ENCODE results near the gene RHOA.
"Not testable (repeated sequence)": the region's sequence is repeated elsewhere in the genome, so short reads cannot be mapped to it uniquely, and the experiment has no call there.

The RHOA gene

DNA sequence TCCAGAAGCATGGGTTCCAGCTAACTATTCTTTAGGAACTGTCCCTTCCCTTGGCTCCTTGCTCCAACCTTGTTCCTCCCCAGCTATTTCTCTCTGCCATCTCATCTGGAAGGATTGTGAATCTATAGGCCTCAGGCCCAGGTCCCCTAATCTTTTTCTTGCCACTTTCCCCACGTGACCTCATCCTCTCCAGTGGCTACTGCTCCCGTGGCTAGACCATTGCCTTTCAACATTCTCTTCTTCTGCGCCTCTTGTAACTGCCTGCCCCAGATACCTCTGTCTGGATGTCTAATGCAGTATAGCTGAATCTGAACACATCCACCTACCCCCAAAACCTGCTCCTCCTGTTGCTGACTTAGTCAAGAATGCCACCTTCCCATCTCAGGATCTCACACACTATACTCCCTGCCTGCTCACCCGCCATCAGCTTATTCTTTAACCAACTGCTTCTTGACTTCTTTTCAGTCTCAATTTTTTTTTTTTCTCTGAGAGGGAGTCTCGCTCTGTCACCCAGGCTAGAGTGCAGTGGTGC lies 58.8 kb downstream of the RHOA start:
- H3K4me3 ChIP-seq (ENCODE audit: low read length), result no peak overlapping the region
- DNase-seq (ENCODE audit: low read depth), result no peak
- TF ChIP-seq, protein P1, sequence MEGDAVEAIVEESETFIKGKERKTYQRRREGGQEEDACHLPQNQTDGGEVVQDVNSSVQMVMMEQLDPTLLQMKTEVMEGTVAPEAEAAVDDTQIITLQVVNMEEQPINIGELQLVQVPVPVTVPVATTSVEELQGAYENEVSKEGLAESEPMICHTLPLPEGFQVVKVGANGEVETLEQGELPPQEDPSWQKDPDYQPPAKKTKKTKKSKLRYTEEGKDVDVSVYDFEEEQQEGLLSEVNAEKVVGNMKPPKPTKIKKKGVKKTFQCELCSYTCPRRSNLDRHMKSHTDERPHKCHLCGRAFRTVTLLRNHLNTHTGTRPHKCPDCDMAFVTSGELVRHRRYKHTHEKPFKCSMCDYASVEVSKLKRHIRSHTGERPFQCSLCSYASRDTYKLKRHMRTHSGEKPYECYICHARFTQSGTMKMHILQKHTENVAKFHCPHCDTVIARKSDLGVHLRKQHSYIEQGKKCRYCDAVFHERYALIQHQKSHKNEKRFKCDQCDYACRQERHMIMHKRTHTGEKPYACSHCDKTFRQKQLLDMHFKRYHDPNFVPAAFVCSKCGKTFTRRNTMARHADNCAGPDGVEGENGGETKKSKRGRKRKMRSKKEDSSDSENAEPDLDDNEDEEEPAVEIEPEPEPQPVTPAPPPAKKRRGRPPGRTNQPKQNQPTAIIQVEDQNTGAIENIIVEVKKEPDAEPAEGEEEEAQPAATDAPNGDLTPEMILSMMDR (conservative IDR thresholded peaks at IDR 0.05; ENCODE audit: low read length), result no peak

DNA sequence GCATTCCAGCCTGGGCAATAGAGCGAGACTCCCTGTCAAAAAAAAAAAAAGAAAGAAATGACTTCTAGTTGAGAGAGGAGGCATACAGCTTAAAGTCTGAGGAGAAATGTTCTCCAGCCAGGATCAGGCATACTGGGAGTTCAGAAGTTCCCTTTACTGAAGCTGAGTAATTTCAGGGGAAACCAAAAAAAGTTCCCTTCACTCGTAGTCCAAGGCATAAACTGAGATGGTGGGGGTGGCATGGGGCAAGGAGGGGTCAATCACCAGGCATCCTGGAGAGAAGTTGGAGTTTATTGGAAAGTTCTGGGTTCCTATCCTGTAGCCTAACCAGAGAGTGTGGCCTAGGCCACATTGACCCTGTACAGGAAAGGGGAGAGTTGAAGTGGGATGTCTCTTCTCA lies 59.5 kb downstream of the RHOA start:
- no peak for DNase-seq (ENCODE audit: low read depth)
- TF ChIP-seq, protein P1 (conservative IDR thresholded peaks at IDR 0.05; ENCODE audit: low read length), result no peak
- no peak overlapping the region for H3K4me3 ChIP-seq (ENCODE audit: low read length)

DNA sequence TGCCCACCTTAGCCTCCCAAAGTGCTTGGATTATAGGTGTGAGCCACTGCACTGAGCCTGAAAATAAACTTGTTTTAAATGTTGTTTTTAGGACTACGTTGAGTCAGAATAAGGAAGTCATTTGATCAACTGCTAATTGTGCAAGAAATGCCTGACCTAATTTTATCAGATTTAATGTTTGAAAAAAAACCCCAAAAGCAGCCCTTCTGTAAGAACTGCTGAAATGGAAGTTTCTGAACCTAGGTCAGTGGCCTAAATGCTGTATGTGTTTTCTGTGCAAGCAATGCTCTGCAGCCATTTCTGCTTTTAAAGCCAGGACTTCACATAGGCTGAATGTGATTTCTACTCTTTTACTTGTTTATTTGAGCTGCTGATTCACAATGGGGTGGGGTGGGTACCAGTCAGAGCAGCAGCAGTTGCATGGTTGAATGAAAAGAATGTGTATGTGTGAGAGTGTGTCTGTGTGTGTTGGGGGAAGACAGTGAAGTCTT lies 60.2 kb downstream of the RHOA start:
- TF ChIP-seq, protein P1 (conservative IDR thresholded peaks at IDR 0.05; ENCODE audit: low read length), result no peak
- DNase-seq (ENCODE audit: low read depth), result peak; percentile 88
- H3K4me3 ChIP-seq (ENCODE audit: low read length), result no peak overlapping the region

DNA sequence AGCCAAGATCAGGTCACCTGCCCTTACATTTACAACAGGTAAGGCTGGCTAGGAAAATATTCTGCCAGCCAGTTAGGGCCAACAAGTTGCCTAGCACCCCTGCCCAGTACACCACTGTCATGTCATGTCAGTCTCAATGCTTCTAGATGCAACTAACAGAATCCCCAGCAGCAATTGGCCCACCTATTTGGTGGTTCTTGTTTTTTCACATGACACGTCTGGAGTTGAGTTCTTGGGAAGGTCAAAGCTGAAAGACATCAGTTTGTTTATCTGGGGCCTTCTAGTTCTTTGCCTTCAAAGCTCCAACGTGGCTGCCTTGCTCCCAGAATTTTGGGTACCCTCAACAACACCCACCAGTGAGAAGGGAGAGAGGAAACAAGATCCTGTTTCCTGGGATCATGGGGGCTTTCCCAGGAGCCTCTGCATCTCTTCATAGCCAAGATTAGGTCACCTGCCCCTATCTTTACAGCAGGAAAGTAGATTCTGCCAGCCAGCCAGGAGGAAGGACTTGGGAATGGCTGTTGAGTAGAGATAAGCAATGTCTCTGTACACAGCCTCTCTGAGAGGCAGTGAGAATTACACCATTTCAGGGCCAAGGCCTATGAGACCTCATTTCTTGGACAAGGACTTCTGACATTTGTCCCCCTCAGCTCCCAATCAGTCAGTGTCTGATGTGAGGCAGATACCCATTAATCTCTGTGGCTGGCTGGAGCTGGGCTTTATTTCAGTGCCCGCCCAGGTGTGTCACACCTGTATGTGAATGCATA lies 62.2 kb downstream of the RHOA start:
- H3K4me3 ChIP-seq (ENCODE audit: low read length), result no peak overlapping the region
- DNase-seq (ENCODE audit: low read depth), result no peak
- TF ChIP-seq, protein P1 (conservative IDR thresholded peaks at IDR 0.05; ENCODE audit: low read length), result no peak

DNA sequence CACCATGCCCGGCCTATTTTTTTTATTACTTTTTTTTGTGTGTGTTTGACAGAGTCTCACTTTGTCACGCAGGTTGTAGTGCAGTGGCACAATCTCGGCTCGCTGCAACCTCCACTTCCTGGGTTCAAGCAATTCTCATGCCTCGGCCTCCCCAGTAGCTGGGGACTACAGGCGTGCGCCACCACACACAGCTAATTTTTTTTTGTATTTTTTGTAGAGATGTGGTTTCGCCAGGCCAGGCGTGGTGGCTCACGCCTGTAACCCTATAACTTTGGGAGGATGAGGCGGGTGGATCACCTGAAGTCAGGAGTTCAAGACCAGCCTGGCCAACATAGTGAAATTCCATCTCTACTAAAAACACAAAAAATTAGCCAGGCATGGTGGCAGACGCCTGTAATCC lies 63.4 kb downstream of the RHOA start:
- not testable (repeated sequence) for H3K4me3 ChIP-seq (ENCODE audit: low read length); DNase-seq (ENCODE audit: low read depth)

DNA sequence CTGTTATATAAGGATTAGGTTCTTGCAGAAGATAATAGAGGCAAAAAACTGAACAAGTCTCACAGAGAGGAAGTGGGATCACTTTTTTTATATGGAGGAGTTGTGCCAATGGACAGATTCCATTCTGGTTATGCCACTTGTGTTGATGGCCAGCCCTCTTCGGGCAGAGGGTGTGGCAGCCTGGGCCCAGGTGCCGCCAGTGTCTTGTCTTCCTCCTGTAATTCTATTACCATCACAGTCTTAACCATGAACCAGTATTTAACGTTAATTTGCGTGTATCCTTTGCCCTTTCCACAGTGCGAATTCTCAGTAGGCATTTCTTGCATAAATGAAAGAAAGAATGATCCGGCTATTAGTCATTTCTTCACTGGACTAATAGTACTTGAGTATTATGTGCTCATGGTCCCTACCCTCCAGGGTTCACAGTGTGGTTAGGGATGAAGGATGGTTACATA lies 65.0 kb downstream of the RHOA start:
- TF ChIP-seq, protein P1 (conservative IDR thresholded peaks at IDR 0.05; ENCODE audit: low read length), result no peak
- H3K4me3 ChIP-seq (ENCODE audit: low read length), result no peak overlapping the region
- peak; percentile 61 for DNase-seq (ENCODE audit: low read depth)

DNA sequence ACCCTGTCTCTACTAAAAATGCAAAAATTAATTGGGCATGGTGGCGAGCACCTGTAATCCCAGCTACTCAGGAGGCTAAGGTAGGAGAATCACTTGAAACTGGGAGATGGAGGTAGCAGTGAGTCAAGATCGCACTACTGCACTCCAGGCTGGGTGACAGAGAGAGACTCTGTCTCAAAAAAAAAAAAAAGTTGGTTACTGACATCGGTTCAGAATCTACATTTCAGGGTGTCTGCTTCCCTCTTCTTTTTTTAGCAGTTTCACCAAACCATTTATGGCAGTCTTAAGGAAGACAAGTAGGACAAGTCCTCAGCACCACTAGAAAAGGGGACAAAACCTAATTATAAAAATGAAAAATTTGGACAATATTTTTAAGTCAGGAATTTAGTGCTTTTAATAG lies 68.6 kb downstream of the RHOA start:
- TF ChIP-seq, protein P1 (conservative IDR thresholded peaks at IDR 0.05; ENCODE audit: low read length), result no peak
- no peak for DNase-seq (ENCODE audit: low read depth)
- no peak overlapping the region for H3K4me3 ChIP-seq (ENCODE audit: low read length)

All from AG10803 (cell line).